K562 (cell line): ENCODE results near the gene MYO1B. TPM values are rescaled to one million over a fixed set of nuclear protein-coding genes. Genes with fewer than 3 reads are reported as not detected.

Experiments used
- ATAC-seq: fragments of 200-7000 bp; cut with Tn5 transposase; 3 replicates; pipeline ENCODE4 v1.9.1; 2020; ENCODE audit warnings: moderate library complexity
- BruUV-seq: library from RNA; stranded (reverse); fragments of 400-500 nt; replicated peaks from 2 replicates; lab custom pipeline; 2021; lab: Mats Ljungman, UMichigan
- CTCF ChIA-PET: fragments of 300-600 bp; formaldehyde crosslinking; extraction: SDS; loops from one replicate; lab custom pipeline; 2021; ENCODE audit warnings: low intra/inter-chr PET ratio; lab: Yijun Ruan, JAX
- POLR2A ChIA-PET: fragments of 300-600, 350-650 bp; sonication (Branson Sonifier 250); formaldehyde crosslinking; extraction: SDS; loops from one replicate; lab custom pipeline; 2021; ENCODE audit warnings: antibody characterized with exemption, inconsistent platforms; lab: Yijun Ruan, JAX
- DNase-seq, 4 experiments: peaks; one replicate each; pipeline versions ENCODE4 v3.0.0 to v3.0.0-alpha.2; 2011 to 2018; ENCODE audit warnings: low spot score in 3 of 4, mixed read lengths in 3 of 4; ENCODE audit errors: extremely low read depth in 1 of 4
- FAIRE-seq: peaks from 2 replicates; lab custom pipeline; 2011; peaks lifted over from hg19 to GRCh38; lab: Jason Lieb, UNC
- H2AFZ ChIP-seq: 2 replicates; pipeline ENCODE4 v1.6.0; 2011; ENCODE audit warnings: low read depth, low read length, control low read depth, inconsistent platforms
- H3K27ac ChIP-seq: fragments of 200-600 bp; 3 replicates; pipeline ENCODE4 v1.8.0; 2011; ENCODE audit warnings: low read depth, mild to moderate bottlenecking, control low read depth, inconsistent platforms, low read length, moderate library complexity, mixed read lengths; ENCODE audit errors: extremely low read depth
- H3K27me3 ChIP-seq, 2 experiments: fragments of 300-600 bp in 1 of 2; 2 replicates in 1 of 2; 3 replicates in 1 of 2; pipeline versions ENCODE4 v1.6.0 to v1.8.0; 2011; ENCODE audit warnings: inconsistent platforms in 2 of 2, low read length in 2 of 2, mild to moderate bottlenecking in 1 of 2, mixed read lengths in 1 of 2, moderate library complexity in 1 of 2; ENCODE audit not compliant: control insufficient read depth in 2 of 2, insufficient read depth in 2 of 2
- H3K36me3 ChIP-seq: fragments of 300-600 bp; 3 replicates; pipeline ENCODE4 v1.8.0; 2011; ENCODE audit warnings: mild to moderate bottlenecking, low read length, inconsistent platforms; ENCODE audit not compliant: control insufficient read depth, insufficient read depth
- H3K4me1 ChIP-seq, 2 experiments: fragments of 200-600 bp in 1 of 2; replicated peaks in 1 of 2; 2 replicates in 1 of 2; 3 replicates in 1 of 2; pipeline versions ENCODE4 v1.5.1 to v1.8.0; 2011; ENCODE audit warnings: inconsistent platforms in 2 of 2, low read length in 2 of 2, mild to moderate bottlenecking in 1 of 2, mixed read lengths in 1 of 2, moderate library complexity in 1 of 2; ENCODE audit not compliant: control insufficient read depth in 2 of 2, insufficient read depth in 2 of 2
- H3K4me2 ChIP-seq: 2 replicates; pipeline ENCODE4 v1.6.1; 2011; ENCODE audit warnings: low read length, control low read depth, inconsistent platforms, mixed read lengths; ENCODE audit not compliant: insufficient read depth
- H3K4me3 ChIP-seq: fragments of 200-600 bp; sonication (generic), shearing (Covaris generic); 2 replicates; pipeline ENCODE4 v1.5.1; 2016; ENCODE audit warnings: control low read depth, inconsistent platforms
- H3K79me2 ChIP-seq: fragments of 200-600 bp; 3 replicates; pipeline ENCODE4 v1.8.0; 2011; ENCODE audit warnings: low read length, inconsistent platforms; ENCODE audit not compliant: control insufficient read depth, insufficient read depth
- H3K9ac ChIP-seq, 2 experiments: 2 replicates each; pipeline versions ENCODE4 v1.6.0 to v1.6.1; 2011; ENCODE audit warnings: low read depth in 2 of 2, low read length in 2 of 2, control low read depth in 1 of 2, inconsistent platforms in 1 of 2, mild to moderate bottlenecking in 1 of 2, mixed read lengths in 1 of 2; ENCODE audit not compliant: insufficient read depth in 1 of 2
- H3K9me1 ChIP-seq: one replicate; pipeline ENCODE4 v1.6.0; 2011; ENCODE audit warnings: inconsistent platforms, mild to moderate bottlenecking, low read length, moderate library complexity; ENCODE audit not compliant: control insufficient read depth, insufficient read depth
- H3K9me3 ChIP-seq: replicated peaks from 2 replicates; pipeline ENCODE4 v1.5.1; 2011; ENCODE audit warnings: low read depth, low read length, inconsistent platforms; ENCODE audit not compliant: control insufficient read depth, insufficient read depth
- H4K20me1 ChIP-seq: replicated peaks from 2 replicates; pipeline ENCODE4 v1.6.1; 2011; ENCODE audit warnings: low read length, inconsistent platforms, mixed read lengths; ENCODE audit not compliant: control insufficient read depth, insufficient read depth
- CBX3 ChIP-seq, 2 experiments: IDR thresholded peaks; 1 replicate in 1 of 2; 2 replicates in 1 of 2; pipeline ENCODE4 v1.6.1; 2012; ENCODE audit warnings: inconsistent platforms in 2 of 2, low read length in 2 of 2, borderline replicate concordance in 1 of 2, control low read depth in 1 of 2
- JUNB ChIP-seq: fragments of 450-650 bp; formaldehyde crosslinking; conservative IDR thresholded peaks from 2 replicates; pipeline ENCODE4 v1.4.0; 2020; ENCODE audit warnings: mild to moderate bottlenecking
- PTTG1 ChIP-seq: fragments of 450-650 bp; IDR thresholded peaks from 2 replicates; pipeline ENCODE4 v1.6.1; 2016; ENCODE audit warnings: low read depth, mild to moderate bottlenecking, missing genetic modification characterization, missing compliant biosample characterization
- RFX1 ChIP-seq: fragments of 450-650 bp; IDR thresholded peaks from 2 replicates; pipeline ENCODE4 v1.6.1; 2016; ENCODE audit warnings: mild to moderate bottlenecking, moderate library complexity
- TEAD1 ChIP-seq, 2 experiments: fragments of 450-650 bp in 1 of 2; sonication (generic) in 1 of 2; formaldehyde crosslinking; IDR thresholded peaks; 2 replicates each; pipeline versions ENCODE4 v1.4.0 to v1.8.0; 2020 to 2022; ENCODE audit warnings: mild to moderate bottlenecking in 2 of 2, missing genetic modification reagents in 1 of 2
- WGBS: fragments of 100-300 bp; shearing (Covaris generic); methylation state at CpG from one replicate; pipeline ENCODE4 v1.1.6; 2016; ENCODE audit warnings: low coverage, mixed read lengths; ENCODE audit not compliant: insufficient coverage; ENCODE audit errors: missing lambda C conversion rate; 5-methylcytosine and 5-hydroxymethylcytosine counted together
- in situ Hi-C: fragments of 300-500 bp; cut with MboI; formaldehyde crosslinking; loops from 4 replicates; pipeline ENCODE4 v1.15.0; 2018; ENCODE audit warnings: inconsistent platforms, mixed read lengths
- intact Hi-C: fragments of 100-400 bp; cut with micrococcal nuclease; formaldehyde crosslinking; loops from 2 replicates; pipeline ENCODE4 v1.14.2; 2022
- polyA plus RNA-seq, 8 experiments: library from polyadenylated mRNA; depleted of rRNA in 4 of 8; stranded (reverse) in 5 of 8; unstranded in 3 of 8; fragments of >200 nt; fragmentation: Nextera tagmentation in 2 of 8; fragmentation: Illumina TruSeq in 1 of 8; extraction: Ambion mirVana in 2 of 8; extraction: Trizol in 1 of 8; gene quantifications; 2 replicates each; pipeline versions ENCODE4 v1.2.1 to v1.2.3, GENCODE V29; 2011 to 2014; ENCODE audit warnings: inconsistent platforms in 1 of 8, missing spikeins in 1 of 8
- total RNA-seq, 7 experiments: library from RNA; depleted of rRNA in 6 of 7; stranded (reverse); fragments of >200 nt in 6 of 7; fragmentation: Illumina TruSeq in 2 of 7; extraction: Trizol in 2 of 7; gene quantifications; 2 replicates each; pipeline versions ENCODE4 v1.2.1 to v1.2.3, GENCODE V29; 2011 to 2021; ENCODE audit warnings: low replicate concordance in 1 of 7

The MYO1B gene
- total and polyA plus RNA-seq, 9 of the 15 experiments (the other 6 are each of a cell fraction or from before 2014, with no cell fraction given), result 0.04 to 0.33 (median 0.20) TPM; not detected in 5

- TF ChIP-seq PTTG1 (tag) (no peak), TEAD1 (CRISPR knock-in tag; IDR thresholded peaks at IDR 0.05) (no peak), JUNB (CRISPR knock-in tag) (no peak), RFX1 (no peak)
Measured at GRCh38 chr2:191335875-191336464, 90.8 kb downstream of the MYO1B start (continued).

GRCh38 chr2:191341436-191341835 is 96.2 kb downstream of the MYO1B start:
- Histone ChIP-seq H3K27me3 (no peaks in the 10 kb centered on the region; a peak in 1 of 5 replicates), H3K4me1 (no peaks in the 10 kb centered on the region), H3K36me3 (no peaks in the 10 kb centered on the region), H2AFZ (no peak overlapping the region), H3K4me2 (no peak overlapping the region), H4K20me1 (no peaks in the 10 kb centered on the region), H3K9me1 (no peaks in the 10 kb centered on the region), H3K9ac (no peak overlapping the region), H3K79me2 (no peaks in the 10 kb centered on the region), H3K4me3 (no peak overlapping the region), H3K9me3 (no peaks in the 10 kb centered on the region), H3K27ac (no peak overlapping the region)
- FAIRE-seq (no peak), ATAC-seq (no peak), DNase-seq (no peak)
- BruUV-seq, result no TSS peak
- in situ Hi-C loops (no loop called here), intact Hi-C loops (no loop called here)
- TF ChIP-seq CBX3 (IDR thresholded peaks at IDR 0.05; ENCODE audit: borderline replicate concordance in 1 of 2, low read length in 2 of 2), result no peak
- ChIA-PET CTCF (no interaction called here), POLR2A (no interaction called here)
- WGBS, result 0% methylated on average over 3 of the region's 3 CpGs
